Skeletal muscle tissue (tissue), 5 donors: ENCODE data around the gene C3orf22. TPM values are rescaled to one million over a fixed set of nuclear protein-coding genes. Genes with fewer than 3 reads are reported as not detected.

ENCODE experiments used
- H3K27ac ChIP-seq: one replicate; pipeline ENCODE4 v1.7.0; 2013; ENCODE audit warnings: mild to moderate bottlenecking, low read depth, low read length, inconsistent platforms
- H3K27me3 ChIP-seq, 3 donors: one replicate each; pipeline ENCODE4 v1.7.0; 2013; ENCODE audit warnings: low read length in 3 of 3; ENCODE audit not compliant: control insufficient read depth in 3 of 3, insufficient read depth in 3 of 3
- H3K36me3 ChIP-seq, 3 donors: one replicate each; pipeline ENCODE4 v1.7.0; 2013; ENCODE audit warnings: low read length in 3 of 3; ENCODE audit not compliant: control insufficient read depth in 3 of 3, insufficient read depth in 3 of 3
- H3K4me1 ChIP-seq, 3 donors: one replicate each; pipeline ENCODE4 v1.7.0; 2013; ENCODE audit warnings: low read length in 3 of 3, mild to moderate bottlenecking in 3 of 3; ENCODE audit not compliant: control insufficient read depth in 3 of 3, insufficient read depth in 3 of 3
- H3K4me3 ChIP-seq, 3 donors: one replicate each; pipeline ENCODE4 v1.7.0; 2013; ENCODE audit warnings: low read length in 3 of 3
- H3K9ac ChIP-seq, 3 donors: one replicate each; pipeline ENCODE4 v1.7.0; 2013; ENCODE audit warnings: low read length in 3 of 3, mild to moderate bottlenecking in 3 of 3, moderate library complexity in 2 of 3, low read depth in 1 of 3
- H3K9me3 ChIP-seq, 3 donors: one replicate each; pipeline ENCODE4 v1.7.0; 2013; ENCODE audit warnings: low read length in 3 of 3; ENCODE audit not compliant: control insufficient read depth in 3 of 3
- small RNA-seq: library from RNA; depleted of rRNA; stranded (forward); fragments of <200 nt; gene quantifications from one replicate; pipeline ENCODE3, GENCODE V24; 2014
- total RNA-seq: library from RNA; depleted of rRNA; stranded (reverse); fragments of >200 nt; gene quantifications from one replicate; pipeline ENCODE4 v1.2.3, GENCODE V29; 2014
- donor health status: Osteomylitis.

The C3orf22 gene
- total RNA-seq, 1 donor from 2014 or later, result under 0.01 TPM

- no peak overlapping the region for H3K9ac ChIP-seq
- no peaks in the 10 kb centered on the region for H3K36me3 ChIP-seq
- no peak overlapping the region for H3K27ac ChIP-seq
- H3K4me3 ChIP-seq, result no peak overlapping the region
- no peaks in the 10 kb centered on the region for H3K9me3 ChIP-seq
- peaks cover 0 to 4% (median 2%) of the 10 kb centered on the region in 3 donors for H3K4me1 ChIP-seq
- peaks cover 0 to 9% (median 0%) of the 10 kb centered on the region in 3 donors for H3K27me3 ChIP-seq
These were observed 50.8 kb downstream of the C3orf22 start for GRCh38 chr3:126507886-126508285.

DNA sequence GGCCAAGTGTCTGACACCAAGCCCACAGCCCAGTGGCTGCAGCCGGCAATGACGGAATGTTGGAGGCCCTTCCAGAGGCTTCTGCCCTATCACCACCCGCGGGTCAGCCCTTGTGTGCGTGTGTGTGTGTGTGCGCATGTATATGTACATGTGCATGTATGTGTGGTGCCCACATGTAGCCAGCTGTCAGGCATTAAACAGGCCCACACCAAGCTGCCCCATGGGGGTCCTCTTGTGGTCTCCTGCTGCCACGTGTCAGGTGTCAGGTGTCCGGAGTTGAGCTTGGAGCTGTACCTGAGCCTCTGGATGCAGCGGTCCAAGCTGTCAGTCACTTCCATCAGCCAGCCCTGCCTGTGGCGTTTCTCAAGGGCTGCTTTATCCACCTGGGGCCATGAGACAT is 55.0 kb downstream of the C3orf22 start:
- Histone ChIP-seq H3K4me3 (no peak overlapping the region), H3K9me3 (no peaks in the 10 kb centered on the region), H3K4me1 (no peaks in the 10 kb centered on the region), H3K36me3 (no peaks in the 10 kb centered on the region), H3K9ac (no peak overlapping the region), H3K27me3 (peaks cover 0 to 9% (median 0%) of the 10 kb centered on the region in 3 donors), H3K27ac (no peak overlapping the region)

GRCh38 chr3:126502656-126503055 is 56.1 kb downstream of the C3orf22 start:
- no peak overlapping the region for H3K9ac ChIP-seq
- no peak overlapping the region for H3K27ac ChIP-seq
- no peaks in the 10 kb centered on the region for H3K36me3 ChIP-seq
- H3K4me1 ChIP-seq, result no peaks in the 10 kb centered on the region
- peaks cover 0 to 9% (median 0%) of the 10 kb centered on the region in 3 donors for H3K27me3 ChIP-seq
- H3K4me3 ChIP-seq, result no peak overlapping the region
- H3K9me3 ChIP-seq, result no peaks in the 10 kb centered on the region

DNA sequence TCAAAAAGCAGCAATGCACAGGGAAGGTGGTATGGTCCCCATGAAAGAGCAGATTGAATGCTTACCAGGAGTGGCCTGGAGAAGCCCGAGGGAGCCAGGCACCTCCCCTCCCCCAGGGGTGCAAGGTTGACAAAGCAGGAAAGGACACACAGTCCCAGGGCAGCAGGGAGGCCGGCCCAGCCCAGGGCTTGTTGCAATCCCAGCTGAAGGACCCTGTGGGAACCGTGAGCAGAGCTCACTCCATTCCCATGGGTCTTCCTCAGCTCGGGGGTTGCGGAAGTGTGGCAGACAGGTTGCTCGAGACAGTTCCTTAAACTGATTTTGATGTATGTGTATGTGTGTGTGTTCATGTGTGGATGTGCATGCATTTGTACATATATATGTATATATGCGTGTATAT is 57.0 kb downstream of the C3orf22 start:
- Histone ChIP-seq H3K4me1 (no peaks in the 10 kb centered on the region), H3K9me3 (no peaks in the 10 kb centered on the region), H3K9ac (no peak overlapping the region)

GRCh38 chr3:126501054-126501453 is 57.7 kb downstream of the C3orf22 start:
- no peak overlapping the region for H3K4me3 ChIP-seq
- peaks cover 0 to 9% (median 0%) of the 10 kb centered on the region in 3 donors for H3K27me3 ChIP-seq
- no peaks in the 10 kb centered on the region for H3K36me3 ChIP-seq
- H3K4me1 ChIP-seq, result no peaks in the 10 kb centered on the region
- H3K9me3 ChIP-seq, result no peaks in the 10 kb centered on the region
- H3K27ac ChIP-seq, result no peak overlapping the region
- no peak overlapping the region for H3K9ac ChIP-seq

More for the DNA sequence above, 57.0 kb downstream of the C3orf22 start:
- no peak overlapping the region for H3K4me3 ChIP-seq
- no peaks in the 10 kb centered on the region for H3K36me3 ChIP-seq
- no peak overlapping the region for H3K27ac ChIP-seq
- peaks cover 0 to 9% (median 0%) of the 10 kb centered on the region in 3 donors for H3K27me3 ChIP-seq

DNA sequence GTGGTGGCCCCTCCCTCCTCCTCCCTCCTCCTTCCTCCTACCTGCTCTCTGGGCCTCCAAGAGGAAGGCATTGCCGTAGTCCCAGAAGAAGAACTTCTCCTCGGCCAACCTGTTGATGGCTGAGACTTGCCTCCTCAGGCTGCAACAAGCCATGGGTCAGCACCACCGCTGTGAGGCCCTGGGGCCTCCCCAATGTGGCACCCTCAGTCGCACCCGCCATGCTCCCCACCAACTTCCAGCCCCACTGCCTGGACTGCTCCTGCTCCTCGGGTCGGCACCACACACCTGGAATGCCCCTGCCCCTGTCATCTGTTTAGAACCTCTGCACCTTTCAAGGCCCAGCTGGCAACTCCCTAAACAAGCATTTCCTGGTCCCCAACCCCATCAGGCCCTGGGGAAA is 58.7 kb downstream of the C3orf22 start:
- Histone ChIP-seq H3K4me3 (no peak overlapping the region), H3K4me1 (no peaks in the 10 kb centered on the region), H3K9ac (no peak overlapping the region), H3K27ac (no peak overlapping the region), H3K27me3 (peaks cover 0 to 7% (median 0%) of the 10 kb centered on the region in 3 donors), H3K36me3 (no peaks in the 10 kb centered on the region), H3K9me3 (no peaks in the 10 kb centered on the region)

Small RNAs within 50 kb of the gene (small RNA-seq; reads per million reads assigned to genes)
- not detected for gene RNA5SP138

Other genes starting within 250 kb of the C3orf22 start
- 2.6 TPM for gene KLF15, start 201.5 kb downstream of the C3orf22 start, total RNA-seq
- not detected for gene CFAP100, start 164.0 kb downstream of the C3orf22 start, total RNA-seq
- 18.8 TPM for gene ZXDC, start 83.0 kb downstream of the C3orf22 start, total RNA-seq
- gene UROC1, start 41.2 kb downstream of the C3orf22 start, total RNA-seq, result not detected
- not detected for gene CHST13, start 34.8 kb downstream of the C3orf22 start, total RNA-seq
- 16.2 TPM for gene TXNRD3, start 96.2 kb upstream of the C3orf22 start, total RNA-seq
- gene CHCHD6, start 145.3 kb upstream of the C3orf22 start, total RNA-seq, result 8.9 TPM